Activated naive CD8-positive, alpha-beta T cell treated with anti-CD3 and anti-CD28 coated beads, Interleukin-2, amount 10 ng/mL, durations not matched to agents 7 days and 5 days (primary cell): ENCODE results near the gene GJA8. TPM values are rescaled to one million over a fixed set of nuclear protein-coding genes. Genes with fewer than 3 reads are reported as not detected.
"Not testable (repeated sequence)": the region's sequence is repeated elsewhere in the genome, so short reads cannot be mapped to it uniquely, and the experiment has no call there.

Source experiments
- ATAC-seq: fragments of 150-1000 bp; cut with Tn5 transposase; one replicate; pipeline ENCODE4 v1.10.0; 2021; ENCODE audit warnings: low read depth, moderate library complexity
- POLR2A ChIA-PET: fragments of 350-600 bp; sonication (Branson Sonifier 250); formaldehyde crosslinking; loops from one replicate; lab custom pipeline; 2021; ENCODE audit warnings: antibody characterized with exemption; lab: Charles Lee
- DNase-seq: peaks from one replicate; pipeline ENCODE4 v3.0.0; 2021
- H3K27ac Mint-ChIP-seq: one replicate; pipeline ENCODE4 v1.8.0; 2022; ENCODE audit warnings: mild to moderate bottlenecking, mixed read lengths
- H3K27me3 Mint-ChIP-seq: one replicate; pipeline ENCODE4 v1.8.0; 2022; ENCODE audit warnings: mild to moderate bottlenecking, moderate library complexity, mixed read lengths
- H3K36me3 Mint-ChIP-seq: one replicate; pipeline ENCODE4 v1.8.0; 2021; ENCODE audit warnings: mild to moderate bottlenecking, mixed read lengths
- H3K4me1 Mint-ChIP-seq: one replicate; pipeline ENCODE4 v1.8.0; 2021; ENCODE audit warnings: mixed read lengths
- H3K4me3 Mint-ChIP-seq: one replicate; pipeline ENCODE4 v1.8.0; 2022; ENCODE audit warnings: mild to moderate bottlenecking, moderate library complexity, mixed read lengths
- H3K9me3 Mint-ChIP-seq: one replicate; pipeline ENCODE4 v1.8.0; 2021; ENCODE audit warnings: mixed read lengths
- total RNA-seq, 2 experiments: library from RNA; stranded (reverse); gene quantifications; one replicate each; pipeline ENCODE4 v1.2.3, GENCODE V29; 2021

Gene GJA8
- total RNA-seq, 2 experiments from 2014 or later, result not detected

DNA sequence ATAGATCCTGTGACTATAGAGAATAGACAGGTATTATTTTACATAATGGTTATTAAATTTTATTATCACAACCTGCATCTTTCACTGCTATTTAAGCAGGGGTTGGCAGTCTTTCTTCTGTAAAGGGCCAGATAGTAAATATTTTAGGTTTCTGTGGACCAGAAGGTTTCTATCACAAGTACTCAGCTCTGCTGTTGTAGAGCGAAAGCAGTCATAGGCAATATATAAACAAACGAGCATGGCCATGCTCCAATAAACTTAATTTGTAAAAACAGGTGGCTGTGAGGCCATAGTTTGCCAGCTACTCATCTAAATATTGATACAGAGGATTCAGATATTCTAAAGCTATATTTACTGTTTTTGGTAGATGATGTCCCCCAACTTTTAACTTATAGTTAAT, 37.9 kb downstream of the GJA8 start:
- H3K27ac Mint-ChIP-seq, ATAC-seq, POLR2A ChIA-PET, H3K27me3 Mint-ChIP-seq, H3K36me3 Mint-ChIP-seq, H3K9me3 Mint-ChIP-seq, H3K4me1 Mint-ChIP-seq, H3K4me3 Mint-ChIP-seq, DNase-seq: not testable (repeated sequence)

DNA sequence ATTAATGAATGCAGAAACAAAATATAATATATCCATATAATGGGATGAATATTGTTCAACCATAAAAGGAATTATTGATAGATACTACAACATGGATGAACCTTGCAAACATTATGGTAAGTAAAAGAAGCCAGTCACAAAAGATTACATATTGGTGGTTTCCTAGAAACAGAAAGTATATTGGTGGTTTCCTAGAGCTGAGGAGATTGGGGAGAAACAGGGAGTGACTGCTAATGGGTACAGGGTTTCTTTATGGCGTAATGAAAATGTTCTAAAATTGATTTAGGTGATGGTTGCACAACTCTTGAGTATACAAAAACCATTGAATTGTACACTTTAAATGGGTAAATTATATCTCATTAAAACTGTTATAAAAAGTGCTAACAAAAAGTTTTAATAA, 40.0 kb downstream of the GJA8 start:
- H3K36me3 Mint-ChIP-seq, DNase-seq, H3K27me3 Mint-ChIP-seq, ATAC-seq, H3K4me3 Mint-ChIP-seq, H3K27ac Mint-ChIP-seq, POLR2A ChIA-PET, H3K4me1 Mint-ChIP-seq, H3K9me3 Mint-ChIP-seq: not testable (repeated sequence)

DNA sequence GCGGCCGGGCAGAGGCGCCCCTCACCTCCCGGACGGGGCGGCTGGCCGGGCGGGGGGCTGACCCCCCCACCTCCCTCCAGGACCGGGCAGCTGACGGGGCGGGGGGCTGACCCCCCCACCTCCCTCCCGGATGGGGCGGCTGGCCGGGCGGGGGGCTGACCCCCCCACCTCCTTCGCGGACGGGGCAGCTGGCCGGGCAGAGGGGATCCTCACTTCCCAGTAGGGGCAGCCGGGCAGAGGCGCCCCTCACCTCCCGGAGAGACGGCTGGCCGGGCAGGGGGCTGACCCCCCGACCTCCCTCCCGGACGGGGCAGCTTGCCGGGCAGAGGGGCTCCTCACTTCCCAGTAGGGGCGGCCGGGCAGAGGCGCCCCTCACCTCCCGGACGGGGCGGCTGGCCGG, 46.9 kb downstream of the GJA8 start:
- H3K27me3 Mint-ChIP-seq, H3K36me3 Mint-ChIP-seq, POLR2A ChIA-PET, DNase-seq, H3K9me3 Mint-ChIP-seq, H3K27ac Mint-ChIP-seq, H3K4me3 Mint-ChIP-seq, H3K4me1 Mint-ChIP-seq, ATAC-seq: not testable (repeated sequence)

Other genes with a start within 250 kb of the GJA8 start
- gene ACP6, start 232.3 kb upstream of the GJA8 start, total RNA-seq, result 10 to 100 TPM; 13.6 to 18.2 TPM
- gene GJA5, start 142.2 kb upstream of the GJA8 start, total RNA-seq, result not detected
- 10 to 100 TPM; 27.1 to 32.1 TPM for gene GPR89B, start 25.6 kb downstream of the GJA8 start, total RNA-seq
- gene NBPF11, start 249.5 kb downstream of the GJA8 start, total RNA-seq, result 10 to 100 TPM; 13.7 to 14.3 TPM